Large intestine (tissue), 3 donors: ENCODE measurements around the gene SOX21. TPM values are rescaled to one million over a fixed set of nuclear protein-coding genes. Genes with fewer than 3 reads are reported as not detected.
"Not testable (repeated sequence)": the region's sequence is repeated elsewhere in the genome, so short reads cannot be mapped to it uniquely, and the experiment has no call there.

Source experiments
- DNase-seq, 2 donors: peaks; one replicate each; pipeline versions ENCODE4 v3.0.0 to v3.0.0-alpha.2; 2013
- H3K27ac ChIP-seq: one replicate; pipeline ENCODE4 v1.5.1; 2013; ENCODE audit warnings: low read length
- H3K27me3 ChIP-seq: 2 replicates; pipeline ENCODE4 v1.6.1; 2013; ENCODE audit warnings: low read length; ENCODE audit not compliant: control insufficient read depth, insufficient read depth
- H3K36me3 ChIP-seq: 2 replicates; pipeline ENCODE4 v1.6.1; 2013; ENCODE audit warnings: low read length; ENCODE audit not compliant: control insufficient read depth, insufficient read depth
- H3K4me1 ChIP-seq: one replicate; pipeline ENCODE4 v1.6.1; 2013; ENCODE audit warnings: low read length; ENCODE audit not compliant: control insufficient read depth, insufficient read depth
- H3K4me3 ChIP-seq: one replicate; pipeline ENCODE4 v1.5.1; 2013; ENCODE audit warnings: low read length
- H3K9me3 ChIP-seq: one replicate; pipeline ENCODE4 v1.6.1; 2013; ENCODE audit warnings: mild to moderate bottlenecking, low read depth, low read length, moderate library complexity; ENCODE audit not compliant: control insufficient read depth
- WGBS: methylation state at CpG from one replicate; pipeline ENCODE4 v1.1.5; 2013; ENCODE audit warnings: low lambda C conversion rate; ENCODE audit not compliant: insufficient coverage; 5-methylcytosine and 5-hydroxymethylcytosine counted together
- polyA plus RNA-seq: library from polyadenylated mRNA; unstranded; fragments of 120-200 nt; gene quantifications from one replicate; pipeline ENCODE4 v1.2.1, GENCODE V29; 2013

SOX21 gene
- polyA plus RNA-seq, 1 donor, result not detected

DNA sequence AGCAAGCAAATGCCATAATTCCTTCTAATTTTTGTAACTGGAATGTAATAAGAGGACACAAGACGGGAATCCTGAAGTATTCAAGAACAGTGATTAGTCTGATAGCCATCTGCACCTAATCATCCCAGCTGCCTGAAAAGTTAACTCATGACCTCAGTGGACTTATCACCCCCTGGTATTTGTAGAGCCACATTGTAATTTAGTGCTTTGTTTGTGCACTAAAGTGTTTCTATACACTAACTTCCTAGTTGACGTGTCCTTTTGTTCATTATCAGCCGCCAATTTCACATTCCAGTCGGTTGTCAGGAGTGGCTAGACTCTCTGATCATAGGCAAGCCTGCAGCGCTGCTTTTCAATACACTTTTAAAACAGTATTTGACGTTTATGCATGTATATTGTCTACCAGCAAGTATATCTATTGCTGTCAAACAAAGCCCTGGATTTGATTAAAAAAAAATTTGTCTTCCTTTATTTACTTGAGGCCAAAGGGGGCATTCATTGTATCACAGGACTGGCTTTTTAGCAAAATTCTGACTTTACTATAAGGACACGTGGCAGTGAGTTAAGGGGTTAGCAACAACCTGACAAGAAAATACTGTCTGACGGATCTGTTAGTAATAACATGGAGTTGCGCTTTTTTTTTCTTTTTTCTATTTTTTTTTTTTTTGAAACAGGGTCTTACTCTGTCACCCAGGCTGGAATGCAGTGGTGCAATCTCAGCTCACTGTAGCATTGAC lies 10.4 kb upstream of the SOX21 start:
- no peak for DNase-seq
- WGBS, result 83% methylated on average over 1 of the region's 9 CpGs

DNA sequence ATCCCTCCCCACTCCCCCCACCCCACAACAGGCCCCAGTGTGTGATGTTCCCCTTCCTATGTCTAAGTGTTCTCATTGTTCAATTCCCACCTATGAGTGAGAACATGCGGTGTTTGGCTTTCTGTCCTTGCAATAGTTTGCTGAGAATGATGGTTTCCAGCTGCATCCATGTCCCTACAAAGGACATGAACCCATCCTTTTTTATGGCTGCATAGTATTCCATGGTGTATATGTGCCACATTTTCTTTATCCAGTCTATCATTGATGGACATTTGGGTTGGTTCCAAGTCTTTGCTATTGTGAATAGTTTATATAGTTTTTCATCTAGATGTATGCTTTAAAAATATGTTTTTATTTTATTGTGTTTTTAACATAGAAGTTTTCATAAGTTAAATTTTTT lies 6.4 kb upstream of the SOX21 start:
- not testable (repeated sequence) for H3K9me3 ChIP-seq, H3K27ac ChIP-seq, H3K4me3 ChIP-seq, H3K4me1 ChIP-seq, H3K36me3 ChIP-seq, DNase-seq
- WGBS, result no CpG with 5 or more reads among the region's 1 CpG
- H3K27me3 ChIP-seq, result peaks cover 48% of the 10 kb centered on the region

More for the DNA sequence above, 10.4 kb upstream of the SOX21 start:
- H3K27ac ChIP-seq, result no peak overlapping the region
- no peaks in the 10 kb centered on the region for H3K4me1 ChIP-seq
- H3K27me3 ChIP-seq, result peaks cover 22% of the 10 kb centered on the region
- no peaks in the 10 kb centered on the region for H3K36me3 ChIP-seq
- no peak overlapping the region for H3K4me3 ChIP-seq
- no peaks in the 10 kb centered on the region for H3K9me3 ChIP-seq

DNA sequence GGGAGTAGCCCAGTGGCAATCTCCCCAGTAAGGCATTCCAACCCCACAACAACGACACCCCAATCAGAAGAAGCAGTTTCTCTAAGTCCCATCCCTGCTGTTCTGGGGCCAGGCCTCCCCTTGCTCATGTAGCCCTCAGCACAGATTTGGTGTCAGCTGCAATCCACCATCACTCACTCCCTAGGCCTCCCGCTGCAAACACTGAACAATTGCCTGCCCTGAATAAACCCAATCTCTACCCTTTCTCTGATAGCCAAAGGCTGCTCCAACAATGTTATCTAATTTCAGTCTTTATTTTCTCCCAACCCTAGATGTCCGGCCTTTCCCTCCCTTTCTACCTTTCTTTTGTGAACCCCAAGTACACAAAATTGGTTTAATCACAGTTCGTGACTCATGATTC lies 5.6 kb upstream of the SOX21 start:
- DNase-seq, result no peak
- 88% methylated on average over 2 of the region's 4 CpGs for WGBS
- H3K36me3 ChIP-seq, result no peaks in the 10 kb centered on the region
- H3K27me3 ChIP-seq, result peaks cover 53% of the 10 kb centered on the region
- no peak overlapping the region for H3K4me3 ChIP-seq
- peaks cover 3% of the 10 kb centered on the region for H3K4me1 ChIP-seq
- no peak overlapping the region for H3K27ac ChIP-seq
- no peaks in the 10 kb centered on the region for H3K9me3 ChIP-seq

DNA sequence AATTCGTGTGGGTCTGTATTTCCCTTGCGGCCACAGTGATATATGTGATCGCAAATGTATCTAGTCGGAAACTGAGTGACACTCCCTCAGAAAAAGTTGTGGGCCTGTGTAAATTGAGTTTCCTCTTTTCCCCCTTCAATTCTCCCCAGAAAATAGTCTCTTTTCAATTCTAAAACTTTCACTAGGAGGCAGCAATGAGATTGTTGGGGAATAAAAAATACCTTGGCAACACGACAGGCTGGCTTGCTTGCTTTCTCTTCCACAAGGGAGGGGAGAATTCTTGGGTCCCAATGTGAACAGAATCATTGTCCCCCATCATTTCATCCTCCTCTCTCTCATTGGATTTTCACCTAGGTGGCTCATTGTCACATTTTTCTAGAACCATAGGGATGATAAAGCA lies 3.7 kb upstream of the SOX21 start:
- DNase-seq, result no peak
- H3K27me3 ChIP-seq, result peaks cover 60% of the 10 kb centered on the region
- H3K4me3 ChIP-seq, result no peak overlapping the region
- WGBS, result 17% methylated on average over 1 of the region's 5 CpGs
- no peak overlapping the region for H3K27ac ChIP-seq
- H3K9me3 ChIP-seq, result peaks cover 3% of the 10 kb centered on the region
- H3K36me3 ChIP-seq, result no peaks in the 10 kb centered on the region
- peaks cover 9% of the 10 kb centered on the region for H3K4me1 ChIP-seq

DNA sequence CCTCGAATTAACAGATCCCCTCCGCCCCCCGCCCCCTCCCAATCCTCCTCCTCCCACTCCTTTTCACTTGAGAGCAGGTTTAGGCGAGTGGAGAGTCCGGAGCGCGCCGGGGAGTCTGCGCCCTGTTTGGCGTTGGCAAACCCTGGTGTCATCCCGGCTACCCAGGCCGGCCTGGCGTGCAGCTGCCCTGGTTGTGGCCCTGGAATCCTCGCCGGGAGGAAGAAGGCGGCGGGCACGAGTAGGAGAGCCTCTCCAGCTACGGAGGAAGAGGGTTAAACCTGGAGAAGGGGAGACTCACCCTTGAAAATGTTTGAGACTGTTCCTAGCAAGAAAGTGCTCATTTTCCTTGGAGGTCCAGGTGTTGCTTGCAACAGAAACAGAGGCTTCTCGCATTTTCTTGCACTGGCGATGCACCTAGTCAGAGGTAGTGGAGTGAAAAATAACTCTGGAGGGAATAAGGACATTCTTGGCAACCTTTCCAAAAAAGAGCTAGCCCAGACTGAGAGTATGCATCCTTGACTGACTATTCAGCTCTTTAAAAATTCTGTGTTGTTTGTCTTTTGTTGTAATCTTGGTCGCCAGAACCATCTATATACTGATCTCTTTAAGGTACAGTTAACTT lies 1.3 kb upstream of the SOX21 start:
- no peak overlapping the region for H3K27ac ChIP-seq
- peak in 1 of 2 donors; percentile 6 for DNase-seq
- H3K4me3 ChIP-seq, result no peak overlapping the region

DNA sequence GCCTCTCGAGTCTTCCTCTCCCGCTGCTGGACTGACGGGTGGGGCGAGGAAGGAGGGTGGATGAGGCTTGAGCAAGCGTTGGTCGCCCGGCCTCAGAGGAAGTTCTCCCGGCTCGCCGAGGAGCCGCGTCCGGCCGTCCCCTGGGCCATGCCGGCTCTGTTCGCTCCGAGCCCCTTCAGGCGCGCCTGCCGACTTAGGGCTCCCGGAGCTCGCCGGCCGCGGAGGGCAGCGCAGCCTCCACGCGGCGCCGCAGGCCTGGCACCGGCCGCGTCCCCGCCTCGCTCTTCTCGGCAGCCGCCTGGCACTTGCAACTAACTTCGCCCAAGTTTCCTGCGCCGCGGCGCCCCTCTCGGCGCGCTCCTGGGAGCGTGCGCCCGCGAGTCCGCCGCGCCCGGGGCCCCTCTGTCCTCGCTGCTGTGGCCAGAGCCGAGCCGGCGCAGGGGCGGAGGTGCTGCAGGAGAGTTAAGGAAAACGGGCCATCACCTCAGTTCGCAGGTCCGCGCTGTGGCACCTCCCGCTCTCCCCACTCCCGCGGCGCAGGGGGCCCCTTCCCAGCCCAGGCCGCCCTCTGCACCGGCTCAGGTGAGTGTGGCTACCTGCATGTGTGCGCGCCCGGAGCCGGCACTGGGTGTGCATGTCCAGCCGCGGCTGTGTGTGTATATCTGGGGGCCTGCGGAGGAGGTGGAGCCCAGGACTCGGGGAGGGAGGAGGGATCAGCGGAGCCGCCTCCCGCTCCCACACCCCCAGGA lies 641 bp upstream of the SOX21 start:
- H3K36me3 ChIP-seq, result no peaks in the 10 kb centered on the region
- H3K4me3 ChIP-seq, result no peak overlapping the region
- peaks cover 83% of the 10 kb centered on the region for H3K27me3 ChIP-seq
- H3K9me3 ChIP-seq, result peaks cover 6% of the 10 kb centered on the region
- H3K4me1 ChIP-seq, result peaks cover 9% of the 10 kb centered on the region
- no peak overlapping the region for H3K27ac ChIP-seq
- DNase-seq, result peak in 1 of 2 donors; percentile 45
- no CpG with 5 or more reads among the region's 79 CpGs for WGBS

More for the DNA sequence above, 1.3 kb upstream of the SOX21 start:
- Histone ChIP-seq H3K4me1 (peaks cover 9% of the 10 kb centered on the region), H3K9me3 (peaks cover 6% of the 10 kb centered on the region), H3K27me3 (peaks cover 79% of the 10 kb centered on the region), H3K36me3 (no peaks in the 10 kb centered on the region)
- no CpG with 5 or more reads among the region's 22 CpGs for WGBS

DNA sequence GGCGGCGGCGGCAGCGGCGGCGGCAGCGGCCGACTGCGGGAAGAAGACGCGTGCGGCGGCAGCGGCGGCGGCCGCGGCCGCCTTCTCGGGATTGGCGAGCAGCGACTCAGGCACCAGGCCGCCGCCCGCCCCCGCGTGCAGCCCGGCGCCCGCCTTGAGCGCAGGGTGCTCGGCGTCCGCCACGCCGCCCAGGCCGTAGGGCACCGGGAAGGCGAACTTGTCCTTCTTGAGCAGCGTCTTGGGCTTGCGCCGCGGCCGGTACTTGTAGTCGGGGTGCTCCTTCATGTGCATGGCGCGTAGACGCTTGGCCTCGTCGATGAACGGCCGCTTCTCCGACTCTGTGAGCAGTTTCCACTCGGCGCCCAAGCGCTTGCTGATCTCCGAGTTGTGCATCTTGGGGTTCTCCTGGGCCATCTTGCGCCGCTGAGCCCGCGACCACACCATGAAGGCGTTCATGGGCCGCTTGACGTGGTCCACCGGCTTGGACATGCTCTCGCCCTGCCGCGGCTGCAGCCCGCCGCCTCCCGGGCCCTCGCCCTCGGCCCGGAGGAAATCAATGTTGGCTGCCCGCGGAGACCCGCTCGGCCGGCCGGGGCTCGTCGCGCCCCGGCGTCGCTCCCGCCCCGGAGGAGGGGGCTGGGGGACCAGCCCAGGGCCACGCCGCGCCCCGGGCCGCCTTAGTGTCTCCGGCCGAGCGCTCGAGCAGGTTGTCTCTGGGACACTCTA lies 621 bp downstream of the SOX21 start:
- Histone ChIP-seq H3K27me3 (peaks cover 83% of the 10 kb centered on the region), H3K4me1 (peaks cover 9% of the 10 kb centered on the region), H3K9me3 (peaks cover 10% of the 10 kb centered on the region), H3K36me3 (no peaks in the 10 kb centered on the region), H3K27ac (no peak overlapping the region), H3K4me3 (no peak overlapping the region)
- WGBS, result no CpG with 5 or more reads among the region's 97 CpGs
- peak in 1 of 2 donors; percentile 50 for DNase-seq

DNA sequence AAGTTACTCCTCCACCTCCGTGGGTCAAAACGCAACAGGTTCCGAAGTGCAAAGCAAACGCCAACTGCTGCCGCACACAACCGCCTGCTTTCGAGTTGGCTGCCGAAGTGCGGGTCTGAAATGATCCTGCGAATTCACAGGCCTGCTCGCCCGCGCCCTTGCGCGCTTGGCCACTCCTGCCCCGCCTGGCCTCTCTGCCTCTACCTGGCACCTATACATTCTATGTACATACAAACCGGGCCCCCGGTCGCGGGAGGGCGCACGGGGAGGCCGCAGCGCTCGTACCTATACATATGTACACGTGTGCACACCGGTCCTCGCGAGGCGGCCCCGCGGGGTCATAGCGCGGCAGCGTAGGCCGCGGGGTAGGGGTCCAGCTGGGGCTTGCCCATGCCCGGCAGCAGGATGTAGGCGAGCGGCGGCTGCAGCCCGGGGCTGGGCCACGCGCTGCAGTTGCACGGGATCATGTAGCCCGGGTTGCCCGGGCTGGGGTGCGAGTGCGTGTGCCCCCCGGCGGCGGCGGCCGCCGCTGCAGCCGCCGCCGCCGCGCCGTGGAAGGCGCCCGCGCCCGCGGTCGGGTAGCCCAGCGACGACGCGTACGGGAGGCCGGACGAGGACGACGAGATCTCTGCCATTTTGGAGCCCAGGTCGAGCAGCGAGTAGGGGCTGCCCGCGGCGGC lies 1.3 kb downstream of the SOX21 start:
- H3K27ac ChIP-seq, result no peak overlapping the region
- no peaks in the 10 kb centered on the region for H3K36me3 ChIP-seq
- WGBS, result no CpG with 5 or more reads among the region's 81 CpGs
- H3K4me1 ChIP-seq, result peaks cover 9% of the 10 kb centered on the region
- peaks cover 10% of the 10 kb centered on the region for H3K9me3 ChIP-seq
- peak in 1 of 2 donors; percentile 37 for DNase-seq
- H3K27me3 ChIP-seq, result peaks cover 83% of the 10 kb centered on the region
- no peak overlapping the region for H3K4me3 ChIP-seq

DNA sequence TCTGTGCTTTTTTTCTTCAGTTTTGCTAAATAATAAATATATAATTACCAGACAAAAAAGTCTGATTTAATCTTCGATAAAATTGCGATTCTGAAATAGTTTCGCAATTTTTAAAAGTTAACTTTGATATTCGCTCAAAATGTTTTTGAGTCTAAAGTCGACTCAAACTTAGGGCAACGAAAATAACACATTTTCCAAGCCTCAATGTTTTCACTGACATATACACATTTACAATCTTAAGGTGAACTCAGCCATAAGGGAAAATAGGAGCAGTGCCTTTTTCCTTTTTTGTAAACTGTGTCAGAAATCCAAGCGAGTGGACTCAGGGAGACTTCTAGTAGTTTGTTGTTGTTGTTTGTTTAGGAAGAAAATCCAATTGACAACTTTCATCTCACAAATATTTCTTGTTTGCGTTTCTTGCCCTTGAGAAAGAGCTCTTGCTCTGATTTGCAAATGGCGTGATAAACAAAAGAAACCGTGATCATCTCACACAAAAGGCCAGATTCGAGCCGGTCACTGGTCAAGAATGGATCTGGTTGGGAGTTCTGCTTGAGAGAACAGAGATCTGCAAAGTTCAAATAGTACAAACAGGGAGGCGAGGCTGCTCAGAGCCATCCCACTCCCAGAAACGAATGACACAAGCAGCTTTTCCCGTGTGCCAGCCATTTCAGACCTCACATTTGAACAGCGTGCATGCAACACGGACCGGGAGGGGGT lies 2.1 kb downstream of the SOX21 start:
- Histone ChIP-seq H3K9me3 (peaks cover 10% of the 10 kb centered on the region), H3K4me1 (peaks cover 9% of the 10 kb centered on the region), H3K4me3 (no peak overlapping the region), H3K27ac (no peak overlapping the region), H3K36me3 (no peaks in the 10 kb centered on the region), H3K27me3 (peaks cover 89% of the 10 kb centered on the region)
- 0% methylated on average over 3 of the region's 18 CpGs for WGBS
- peak in 1 of 2 donors; percentile 21 for DNase-seq
